Neural cell (in vitro differentiated cells): ENCODE measurements around the gene NCAM1. TPM values are rescaled to one million over a fixed set of nuclear protein-coding genes. Genes with fewer than 3 reads are reported as not detected.

Experiments
- H2AFZ ChIP-seq: fragments of 200-600, 300-800 bp; sonication (generic), shearing (Covaris generic); 2 replicates; pipeline ENCODE4 v1.6.0; 2014; ENCODE audit warnings: low read depth, mild to moderate bottlenecking, antibody characterized with exemption, low read length, moderate library complexity
- H3F3A ChIP-seq: fragments of 200-600 bp; shearing (Covaris generic); 2 replicates; pipeline ENCODE4 v1.6.1; 2016; ENCODE audit warnings: mild to moderate bottlenecking, moderate library complexity, mixed read lengths, antibody characterized with exemption, low read length; ENCODE audit not compliant: insufficient read depth, poor library complexity, severe bottlenecking
- H3K27ac ChIP-seq: fragments of 200-600, 300-800 bp; sonication (generic), shearing (Covaris generic); 2 replicates; pipeline ENCODE4 v1.5.1; 2014; ENCODE audit warnings: mild to moderate bottlenecking, low read length, moderate library complexity
- H3K27me3 ChIP-seq: fragments of 300-800, 200-600 bp; sonication (generic), shearing (Covaris generic); 2 replicates; pipeline ENCODE4 v1.6.0; 2014; ENCODE audit warnings: mild to moderate bottlenecking, low read depth, low read length, moderate library complexity; ENCODE audit not compliant: insufficient read depth
- H3K36me3 ChIP-seq: fragments of 300-800, 200-600 bp; sonication (generic), shearing (Covaris generic); 2 replicates; pipeline ENCODE4 v1.5.1; 2014; ENCODE audit warnings: mild to moderate bottlenecking, antibody characterized with exemption, low read length, moderate library complexity; ENCODE audit not compliant: insufficient read depth
- H3K4me2 ChIP-seq: fragments of 300-800, 200-600 bp; sonication (generic), shearing (Covaris generic); 2 replicates; pipeline ENCODE4 v1.6.0; 2014; ENCODE audit warnings: mild to moderate bottlenecking, low read length
- H3K4me3 ChIP-seq: fragments of 300-800, 200-600 bp; sonication (generic), shearing (Covaris generic); 2 replicates; pipeline ENCODE4 v1.5.1; 2014; ENCODE audit warnings: mild to moderate bottlenecking, low read length, moderate library complexity
- H3K79me2 ChIP-seq: fragments of 200-600 bp; shearing (Covaris generic); replicated peaks from 2 replicates; pipeline ENCODE4 v1.6.0; 2014; ENCODE audit warnings: mild to moderate bottlenecking, low read length, moderate library complexity; ENCODE audit not compliant: insufficient read depth
- H3K9ac ChIP-seq: fragments of 300-800, 200-600 bp; sonication (generic), shearing (Covaris generic); 2 replicates; pipeline ENCODE4 v1.6.1; 2016; ENCODE audit warnings: mild to moderate bottlenecking, low read length, mixed read lengths
- H3K9me2 ChIP-seq: fragments of 200-600 bp; shearing (Covaris generic); 2 replicates; pipeline ENCODE4 v1.6.1; 2016; ENCODE audit warnings: mild to moderate bottlenecking, low read length, mixed read lengths; ENCODE audit not compliant: insufficient read depth
- H3K9me3 ChIP-seq: fragments of 200-600, 300-800 bp; sonication (generic), shearing (Covaris generic); 2 replicates; pipeline ENCODE4 v1.6.1; 2016; ENCODE audit warnings: mild to moderate bottlenecking, mixed run types, low read length, moderate library complexity, mixed read lengths
- H4K20me1 ChIP-seq: fragments of 200-600 bp; shearing (Covaris generic); 2 replicates; pipeline ENCODE4 v1.6.1; 2016; ENCODE audit warnings: mild to moderate bottlenecking, mixed run types; ENCODE audit not compliant: insufficient read depth
- EP300 ChIP-seq: fragments of 450-650 bp; conservative IDR thresholded peaks from 2 replicates; pipeline ENCODE4 v1.6.1; 2014; ENCODE audit warnings: antibody characterized with exemption, mild to moderate bottlenecking, moderate library complexity; ENCODE audit not compliant: poor library complexity, severe bottlenecking
- EZH2 ChIP-seq: fragments of 200-600, 300-800 bp; shearing (Covaris generic), sonication (generic); IDR thresholded peaks from 2 replicates; pipeline ENCODE4 v1.6.1; 2014; ENCODE audit warnings: antibody characterized with exemption, low read length, borderline replicate concordance, mild to moderate bottlenecking; ENCODE audit not compliant: insufficient read depth, poor library complexity, severe bottlenecking
- MXI1 ChIP-seq: fragments of 450-650 bp; conservative IDR thresholded peaks from 2 replicates; pipeline ENCODE4 v1.6.1; 2014; ENCODE audit warnings: antibody characterized with exemption, mild to moderate bottlenecking; ENCODE audit not compliant: poor library complexity, severe bottlenecking
- POLR2AphosphoS5 ChIP-seq: IDR thresholded peaks from 2 replicates; pipeline ENCODE4 v1.6.1; 2012
- RAD21 ChIP-seq: fragments of 450-650 bp; conservative IDR thresholded peaks from 2 replicates; pipeline ENCODE4 v1.6.1; 2014; ENCODE audit warnings: antibody characterized with exemption, mild to moderate bottlenecking, moderate library complexity
- SMC3 ChIP-seq: fragments of 450-650 bp; conservative IDR thresholded peaks from 2 replicates; pipeline ENCODE4 v1.6.1; 2014; ENCODE audit warnings: antibody characterized with exemption, mild to moderate bottlenecking, moderate library complexity; ENCODE audit not compliant: poor library complexity
- TAF1 ChIP-seq: IDR thresholded peaks from 2 replicates; pipeline ENCODE4 v1.6.1; 2012; ENCODE audit warnings: low read depth
- polyA plus RNA-seq: library from polyadenylated mRNA; depleted of rRNA; stranded (reverse); fragments of >200 nt; gene quantifications from 2 replicates; pipeline ENCODE4 v1.2.3, GENCODE V29; 2014
- TF ChIP-seq, protein P1 (sequence below): IDR thresholded peaks from 2 replicates; pipeline ENCODE4 v1.6.1; 2012; ENCODE audit warnings: borderline replicate concordance
- TF ChIP-seq, protein P2 (sequence below): fragments of 450-650 bp; IDR thresholded peaks from 2 replicates; pipeline ENCODE4 v1.5.1; 2014; ENCODE audit warnings: antibody characterized with exemption, mild to moderate bottlenecking, moderate library complexity; ENCODE audit not compliant: poor library complexity, severe bottlenecking

Gene NCAM1
- polyA plus RNA-seq, 1 donor from 2014 or later: 120 TPM

DNA sequence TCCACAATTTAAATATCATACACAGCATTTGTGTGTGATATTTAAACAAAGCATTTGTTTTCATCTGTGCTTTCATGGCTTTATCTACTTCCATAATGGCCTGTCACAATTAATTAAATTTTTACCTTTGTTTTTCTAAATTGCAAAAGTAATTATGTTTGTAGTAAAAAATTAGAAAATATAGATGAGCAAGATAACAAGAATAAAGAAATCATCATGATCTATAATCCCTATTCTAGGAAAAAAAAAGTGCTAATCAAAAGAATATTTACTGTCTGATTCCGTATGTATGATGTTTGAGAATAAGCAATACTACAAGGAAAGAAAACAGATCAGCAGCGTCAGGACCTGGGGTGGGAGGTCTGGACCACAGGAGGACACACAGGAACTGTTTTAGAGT is 149.9 kb downstream of the NCAM1 start:
- Histone ChIP-seq H3K9me3 (no peaks in the 10 kb centered on the region), H3K9me2 (no peaks in the 10 kb centered on the region), H3K36me3 (no peaks in the 10 kb centered on the region), H3K4me2 (no peak overlapping the region), H2AFZ (no peak overlapping the region), H3F3A (no peaks in the 10 kb centered on the region), H4K20me1 (peaks cover 4% of the 10 kb centered on the region), H3K27me3 (no peaks in the 10 kb centered on the region), H3K4me3 (no peak overlapping the region), H3K79me2 (peaks cover 17% of the 10 kb centered on the region), H3K9ac (no peak overlapping the region), H3K27ac (no peak overlapping the region)
- no peak for TF ChIP-seq EP300
- no peak for TF ChIP-seq TAF1
- TF ChIP-seq EZH2: no peak
- no peak for TF ChIP-seq MXI1
- no peak for TF ChIP-seq RAD21
- TF ChIP-seq, protein P1, sequence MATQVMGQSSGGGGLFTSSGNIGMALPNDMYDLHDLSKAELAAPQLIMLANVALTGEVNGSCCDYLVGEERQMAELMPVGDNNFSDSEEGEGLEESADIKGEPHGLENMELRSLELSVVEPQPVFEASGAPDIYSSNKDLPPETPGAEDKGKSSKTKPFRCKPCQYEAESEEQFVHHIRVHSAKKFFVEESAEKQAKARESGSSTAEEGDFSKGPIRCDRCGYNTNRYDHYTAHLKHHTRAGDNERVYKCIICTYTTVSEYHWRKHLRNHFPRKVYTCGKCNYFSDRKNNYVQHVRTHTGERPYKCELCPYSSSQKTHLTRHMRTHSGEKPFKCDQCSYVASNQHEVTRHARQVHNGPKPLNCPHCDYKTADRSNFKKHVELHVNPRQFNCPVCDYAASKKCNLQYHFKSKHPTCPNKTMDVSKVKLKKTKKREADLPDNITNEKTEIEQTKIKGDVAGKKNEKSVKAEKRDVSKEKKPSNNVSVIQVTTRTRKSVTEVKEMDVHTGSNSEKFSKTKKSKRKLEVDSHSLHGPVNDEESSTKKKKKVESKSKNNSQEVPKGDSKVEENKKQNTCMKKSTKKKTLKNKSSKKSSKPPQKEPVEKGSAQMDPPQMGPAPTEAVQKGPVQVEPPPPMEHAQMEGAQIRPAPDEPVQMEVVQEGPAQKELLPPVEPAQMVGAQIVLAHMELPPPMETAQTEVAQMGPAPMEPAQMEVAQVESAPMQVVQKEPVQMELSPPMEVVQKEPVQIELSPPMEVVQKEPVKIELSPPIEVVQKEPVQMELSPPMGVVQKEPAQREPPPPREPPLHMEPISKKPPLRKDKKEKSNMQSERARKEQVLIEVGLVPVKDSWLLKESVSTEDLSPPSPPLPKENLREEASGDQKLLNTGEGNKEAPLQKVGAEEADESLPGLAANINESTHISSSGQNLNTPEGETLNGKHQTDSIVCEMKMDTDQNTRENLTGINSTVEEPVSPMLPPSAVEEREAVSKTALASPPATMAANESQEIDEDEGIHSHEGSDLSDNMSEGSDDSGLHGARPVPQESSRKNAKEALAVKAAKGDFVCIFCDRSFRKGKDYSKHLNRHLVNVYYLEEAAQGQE: no peak
- TF ChIP-seq, protein P2, sequence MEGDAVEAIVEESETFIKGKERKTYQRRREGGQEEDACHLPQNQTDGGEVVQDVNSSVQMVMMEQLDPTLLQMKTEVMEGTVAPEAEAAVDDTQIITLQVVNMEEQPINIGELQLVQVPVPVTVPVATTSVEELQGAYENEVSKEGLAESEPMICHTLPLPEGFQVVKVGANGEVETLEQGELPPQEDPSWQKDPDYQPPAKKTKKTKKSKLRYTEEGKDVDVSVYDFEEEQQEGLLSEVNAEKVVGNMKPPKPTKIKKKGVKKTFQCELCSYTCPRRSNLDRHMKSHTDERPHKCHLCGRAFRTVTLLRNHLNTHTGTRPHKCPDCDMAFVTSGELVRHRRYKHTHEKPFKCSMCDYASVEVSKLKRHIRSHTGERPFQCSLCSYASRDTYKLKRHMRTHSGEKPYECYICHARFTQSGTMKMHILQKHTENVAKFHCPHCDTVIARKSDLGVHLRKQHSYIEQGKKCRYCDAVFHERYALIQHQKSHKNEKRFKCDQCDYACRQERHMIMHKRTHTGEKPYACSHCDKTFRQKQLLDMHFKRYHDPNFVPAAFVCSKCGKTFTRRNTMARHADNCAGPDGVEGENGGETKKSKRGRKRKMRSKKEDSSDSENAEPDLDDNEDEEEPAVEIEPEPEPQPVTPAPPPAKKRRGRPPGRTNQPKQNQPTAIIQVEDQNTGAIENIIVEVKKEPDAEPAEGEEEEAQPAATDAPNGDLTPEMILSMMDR: no peak
- TF ChIP-seq SMC3: no peak
- TF ChIP-seq POLR2AphosphoS5: no peak

DNA sequence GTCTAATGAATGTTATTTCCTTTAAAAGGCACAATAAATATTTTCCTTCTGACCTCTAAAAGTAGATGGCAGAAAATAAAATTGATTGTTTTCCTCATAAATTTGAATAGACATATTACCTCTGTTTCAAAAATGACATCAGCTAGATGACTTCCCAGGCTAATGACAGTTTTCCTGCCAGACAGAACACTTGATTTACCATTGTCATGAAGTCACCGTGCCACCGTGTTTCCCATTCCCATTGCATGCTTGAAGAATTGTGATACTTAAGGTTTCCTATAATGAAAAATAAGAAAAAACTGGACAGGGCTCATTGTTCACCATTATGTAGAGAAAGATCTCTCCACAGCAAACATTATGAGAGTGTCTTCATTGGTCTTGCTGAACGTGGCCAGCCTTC is 151.1 kb downstream of the NCAM1 start:
- Histone ChIP-seq H4K20me1 (peaks cover 4% of the 10 kb centered on the region), H2AFZ (no peak overlapping the region), H3K4me2 (no peak overlapping the region), H3K9me3 (no peaks in the 10 kb centered on the region), H3K27me3 (no peaks in the 10 kb centered on the region), H3K36me3 (no peaks in the 10 kb centered on the region), H3K4me3 (no peak overlapping the region), H3K9me2 (no peaks in the 10 kb centered on the region), H3K79me2 (peaks cover 17% of the 10 kb centered on the region), H3K27ac (no peak overlapping the region), H3K9ac (no peak overlapping the region), H3F3A (no peaks in the 10 kb centered on the region)
- no peak for TF ChIP-seq EZH2
